HepG2 (cell line): ENCODE data around the gene LTA4H. TPM values are rescaled to one million over a fixed set of nuclear protein-coding genes. Genes with fewer than 3 reads are reported as not detected.

Experiments used
- ATAC-seq: fragments of 200-7000 bp; cut with Tn5 transposase; 3 replicates; pipeline ENCODE4 v1.9.1; 2020; ENCODE audit warnings: mild to moderate bottlenecking, moderate library complexity
- BruUV-seq: library from RNA; stranded (reverse); fragments of 400-500 nt; replicated peaks from 2 replicates; lab custom pipeline; 2021; lab: Mats Ljungman, UMichigan
- CTCF ChIA-PET: fragments of 300-600 bp; formaldehyde crosslinking; extraction: SDS; loops from one replicate; lab custom pipeline; 2021; ENCODE audit warnings: low total read pairs, inconsistent platforms, low intra/inter-chr PET ratio; lab: Yijun Ruan, JAX
- POLR2A ChIA-PET: fragments of 350-600 bp; sonication (Branson Sonifier 250); formaldehyde crosslinking; loops from one replicate; lab custom pipeline; 2020; ENCODE audit warnings: antibody characterized with exemption, inconsistent platforms; lab: Yijun Ruan, JAX
- DNase-seq: peaks from one replicate; pipeline ENCODE4 v3.0.0-alpha.2; 2015; ENCODE audit warnings: low spot score
- FAIRE-seq: peaks from 3 replicates; lab custom pipeline; 2011; peaks lifted over from hg19 to GRCh38; lab: Jason Lieb, UNC
- H2AFZ ChIP-seq: one replicate; pipeline ENCODE4 v1.6.1; 2011; ENCODE audit warnings: low read length, inconsistent platforms
- H3K27ac ChIP-seq: fragments of 300-600 bp; 3 replicates; pipeline ENCODE4 v1.8.0; 2011; ENCODE audit warnings: mixed run types, mild to moderate bottlenecking, mixed read lengths, low read length, inconsistent platforms; ENCODE audit not compliant: insufficient read depth; ENCODE audit errors: extremely low read length
- H3K27me3 ChIP-seq, 2 experiments: fragments of 200-600 bp in 1 of 2; 2 replicates in 1 of 2; 3 replicates in 1 of 2; pipeline versions ENCODE4 v1.6.0 to v1.8.0; 2011; ENCODE audit warnings: low read length in 2 of 2, mild to moderate bottlenecking in 2 of 2, moderate library complexity in 2 of 2, inconsistent platforms in 1 of 2; ENCODE audit not compliant: insufficient read depth in 2 of 2, control insufficient read depth in 1 of 2
- H3K36me3 ChIP-seq, 2 experiments: fragments of 200-600 bp in 1 of 2; replicated peaks in 1 of 2; 2 replicates in 1 of 2; 3 replicates in 1 of 2; pipeline versions ENCODE4 v1.5.1 to v1.8.0; 2011; ENCODE audit warnings: low read length in 2 of 2, inconsistent platforms in 1 of 2; ENCODE audit not compliant: insufficient read depth in 2 of 2, control insufficient read depth in 1 of 2
- H3K4me1 ChIP-seq: 2 replicates; pipeline ENCODE4 v1.5.1; 2012; ENCODE audit warnings: low read length, inconsistent platforms; ENCODE audit not compliant: insufficient read depth
- H3K4me2 ChIP-seq: 2 replicates; pipeline ENCODE4 v1.6.0; 2011; ENCODE audit warnings: low read depth, low read length, inconsistent platforms
- H3K4me3 ChIP-seq, 3 experiments: fragments of 200-600 bp in 1 of 3; sonication (generic), shearing (Covaris generic) in 1 of 3; replicated peaks in 1 of 3; 2 replicates each; pipeline ENCODE4 v1.5.1; 2011 to 2016; ENCODE audit warnings: low read length in 3 of 3, inconsistent platforms in 2 of 3, low read depth in 2 of 3, mild to moderate bottlenecking in 2 of 3, control low read depth in 1 of 3, mixed read lengths in 1 of 3; ENCODE audit not compliant: insufficient read depth in 1 of 3
- H3K79me2 ChIP-seq: one replicate; pipeline ENCODE4 v1.6.1; 2011; ENCODE audit warnings: low read length, inconsistent platforms; ENCODE audit not compliant: insufficient read depth
- H3K9ac ChIP-seq: 2 replicates; pipeline ENCODE4 v1.6.0; 2011; ENCODE audit warnings: mild to moderate bottlenecking, low read depth, low read length, inconsistent platforms; ENCODE audit not compliant: insufficient read depth
- H3K9me3 ChIP-seq: 2 replicates; pipeline ENCODE4 v1.5.1; 2012; ENCODE audit warnings: mild to moderate bottlenecking, low read length
- H4K20me1 ChIP-seq: 2 replicates; pipeline ENCODE4 v1.6.0; 2011; ENCODE audit warnings: inconsistent platforms, mild to moderate bottlenecking, low read length, moderate library complexity; ENCODE audit not compliant: insufficient read depth
- ETV6 ChIP-seq: sonication (generic); formaldehyde crosslinking; conservative IDR thresholded peaks from 2 replicates; pipeline ENCODE4 v1.4.0; 2020; ENCODE audit warnings: missing genetic modification reagents
- RBFOX2 ChIP-seq: fragments of 200-400 bp; formaldehyde crosslinking; IDR thresholded peaks from 2 replicates; pipeline ENCODE4 v1.6.1; 2017; ENCODE audit warnings: low read depth, mild to moderate bottlenecking, low read length
- SCMH1 ChIP-seq: sonication (generic); formaldehyde crosslinking; IDR thresholded peaks from 2 replicates; pipeline ENCODE4 v1.9.0; 2021; ENCODE audit warnings: missing genetic modification reagents, mild to moderate bottlenecking, borderline replicate concordance
- TARDBP ChIP-seq: sonication (generic); formaldehyde crosslinking; IDR thresholded peaks from 2 replicates; pipeline ENCODE4 v1.8.0; 2022; ENCODE audit warnings: mild to moderate bottlenecking, missing genetic modification reagents
- TBP ChIP-seq: sonication (generic); formaldehyde crosslinking; IDR thresholded peaks from 2 replicates; pipeline ENCODE4 v1.5.0; 2020; ENCODE audit warnings: missing genetic modification reagents
- TCF12 ChIP-seq, 2 experiments: fragments of 450-650 bp in 1 of 2; sonication (generic) in 1 of 2; formaldehyde crosslinking in 1 of 2; IDR thresholded peaks; 2 replicates each; pipeline versions ENCODE4 v1.6.1 to v1.8.0; 2017 to 2022; ENCODE audit warnings: antibody characterized with exemption in 1 of 2, mild to moderate bottlenecking in 1 of 2, missing genetic modification reagents in 1 of 2, moderate library complexity in 1 of 2
- ZFP62 ChIP-seq: sonication (generic); formaldehyde crosslinking; IDR thresholded peaks from 2 replicates; pipeline ENCODE4 v1.4.0; 2020; ENCODE audit warnings: missing genetic modification reagents
- ZNF12 ChIP-seq: sonication (generic); formaldehyde crosslinking; IDR thresholded peaks from 2 replicates; pipeline ENCODE4 v1.5.0; 2020; ENCODE audit warnings: missing genetic modification reagents
- ZNF501 ChIP-seq: sonication (generic); formaldehyde crosslinking; IDR thresholded peaks from 2 replicates; pipeline ENCODE4 v1.5.1; 2020; ENCODE audit warnings: mild to moderate bottlenecking, moderate library complexity, missing genetic modification reagents
- ZNF724P ChIP-seq: sonication (generic); formaldehyde crosslinking; IDR thresholded peaks from 2 replicates; pipeline ENCODE4 v1.8.0; 2022; ENCODE audit warnings: missing genetic modification reagents, borderline replicate concordance
- WGBS: methylation state at CpG from one replicate; pipeline ENCODE4 v1.1.6; 2017; ENCODE audit warnings: low lambda C conversion rate; 5-methylcytosine and 5-hydroxymethylcytosine counted together
- in situ Hi-C: cut with HindIII; loops from 2 replicates; pipeline ENCODE4 v1.10.0; 2017; ENCODE audit warnings: low pct_unique_long_range_greater_than_20kb; ENCODE audit not compliant: extremely low pct_ligation_motif_present
- intact Hi-C: fragments of 100-400 bp; cut with micrococcal nuclease; formaldehyde crosslinking; loops from one replicate; pipeline ENCODE4 v1.10.0; 2022; ENCODE audit not compliant: unreplicated experiment
- polyA plus RNA-seq, 8 experiments: library from polyadenylated mRNA; depleted of rRNA in 3 of 8; stranded (reverse) in 7 of 8; unstranded in 1 of 8; fragments of >200 nt; fragmentation: Illumina TruSeq in 4 of 8; extraction: Trizol in 4 of 8; gene quantifications; 2 replicates each; pipeline versions ENCODE4 v1.2.1 to v1.2.3, GENCODE V29; 2011 to 2016; ENCODE audit warnings: low read depth in 4 of 8, missing spikeins in 1 of 8, mixed read lengths in 1 of 8; ENCODE audit not compliant: insufficient read depth in 1 of 8
- total RNA-seq, 5 experiments: library from RNA; depleted of rRNA; stranded (reverse); fragments of >200 nt; fragmentation: Illumina TruSeq; extraction: Trizol; gene quantifications; 2 replicates each; pipeline ENCODE4 v1.2.3, GENCODE V29; 2016; ENCODE audit warnings: low read depth in 1 of 5

LTA4H gene
- total and polyA plus RNA-seq, 2 of the 13 experiments (the other 11 are each of a cell fraction or from before 2014, with no cell fraction given), result 87.5 to 90.4 TPM

DNA sequence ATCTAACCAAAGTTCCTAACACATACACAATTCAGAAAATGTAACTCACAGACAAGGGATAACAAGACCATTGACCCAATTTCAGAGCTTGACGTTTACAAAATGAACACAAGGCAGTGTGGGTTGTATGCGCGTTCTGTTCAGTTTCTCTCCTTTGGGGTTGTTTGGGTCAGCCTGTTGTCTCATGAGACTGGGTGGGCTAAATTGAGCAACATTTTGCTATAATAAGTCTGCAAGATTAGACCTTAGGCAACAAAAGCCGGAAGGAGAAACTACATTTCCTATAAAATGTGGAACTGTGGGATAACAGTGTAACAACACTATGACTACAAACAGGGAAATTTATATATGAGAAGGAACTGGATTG lies 18.8 kb upstream of the LTA4H start:
- Histone ChIP-seq H2AFZ (no peak overlapping the region), H3K79me2 (no peaks in the 10 kb centered on the region), H3K4me3 (no peak overlapping the region), H3K4me2 (no peak overlapping the region), H3K27ac (no peak overlapping the region), H3K9me3 (no peaks in the 10 kb centered on the region), H3K9ac (no peak overlapping the region)
- intact Hi-C loops, result no loop called here
- BruUV-seq, result no TSS peak
- FAIRE-seq (no peak), DNase-seq (no peak)
- CTCF ChIA-PET, result no interaction called here
- 53% methylated on average over 4 of the region's 4 CpGs for WGBS
- TF ChIP-seq SCMH1 (CRISPR knock-in tag) (no peak), ZNF724P (no peak), TARDBP (CRISPR knock-in tag) (no peak), TBP (CRISPR knock-in tag) (no peak), RBFOX2 (no peak), TCF12 (IDR thresholded peaks at IDR 0.05) (no peak), TCF12 (CRISPR knock-in tag; IDR thresholded peaks at IDR 0.05) (no peak)
- TF ChIP-seq, all 625 proteins: peak for 0
- no peaks in the 10 kb centered on the region for H3K4me1 ChIP-seq
- POLR2A ChIA-PET, result no interaction called here
- no peaks in the 10 kb centered on the region for H3K36me3 ChIP-seq
- no peaks in the 10 kb centered on the region for H4K20me1 ChIP-seq
- in situ Hi-C loops, result no loop called here
- H3K27me3 ChIP-seq, result peaks cover 2 to 3% of the 10 kb centered on the region in 2 experiments; a peak in 1 of 5 replicates
- ATAC-seq, result no peak

DNA sequence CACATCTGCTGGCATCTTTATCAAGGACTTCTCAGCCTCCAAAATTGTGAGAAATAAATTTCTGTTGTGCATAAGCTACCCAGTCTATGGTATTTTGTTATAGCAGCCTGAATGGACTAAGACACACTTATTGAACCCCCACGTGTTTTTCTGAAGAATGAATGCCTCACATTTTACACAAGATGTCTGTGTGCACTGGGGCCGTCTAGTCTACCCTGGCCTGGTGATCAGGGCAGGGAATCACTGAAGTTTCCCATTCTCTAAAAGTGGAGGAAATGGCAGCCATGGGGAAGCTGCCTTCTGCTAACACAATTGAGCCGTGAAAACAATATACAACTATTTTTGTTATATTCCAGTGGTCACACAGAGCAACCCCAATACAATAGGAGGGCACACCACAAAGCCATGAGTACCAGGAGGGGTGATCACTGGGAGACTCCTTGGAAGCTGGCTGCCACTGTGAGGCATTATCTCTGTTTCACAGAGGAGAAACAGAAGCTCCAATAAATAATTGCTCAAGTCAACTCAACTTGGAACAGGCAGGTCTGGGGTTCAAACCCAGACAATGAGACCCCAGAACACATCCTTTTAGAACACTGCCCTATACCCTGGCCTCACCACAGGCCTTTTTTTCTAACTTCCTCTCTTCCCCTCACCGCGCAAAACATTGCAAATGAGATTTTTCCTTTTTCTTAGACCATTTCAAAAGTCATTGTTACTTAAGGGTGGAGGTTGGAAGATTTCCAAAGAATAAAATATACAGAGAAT lies 18.3 kb upstream of the LTA4H start:
- H4K20me1 ChIP-seq, result no peaks in the 10 kb centered on the region
- no peak overlapping the region for H2AFZ ChIP-seq
- no peak overlapping the region for H3K9ac ChIP-seq
- ChIA-PET CTCF (no interaction called here), POLR2A (no interaction called here)
- BruUV-seq, result no TSS peak
- in situ Hi-C loops, result no loop called here
- no peaks in the 10 kb centered on the region for H3K79me2 ChIP-seq
- no peaks in the 10 kb centered on the region for H3K9me3 ChIP-seq
- 42% methylated on average over 5 of the region's 5 CpGs for WGBS
- no peaks in the 10 kb centered on the region for H3K36me3 ChIP-seq
- FAIRE-seq (no peak), DNase-seq (no peak), ATAC-seq (no peak)
- no peak overlapping the region for H3K4me3 ChIP-seq
- intact Hi-C loops, result no loop called here
- peaks cover 4% of the 10 kb centered on the region for H3K4me1 ChIP-seq
- H3K4me2 ChIP-seq, result no peak overlapping the region
- H3K27ac ChIP-seq, result no peak overlapping the region
- H3K27me3 ChIP-seq, result peaks cover 2 to 3% of the 10 kb centered on the region in 2 experiments; a peak in 1 of 5 replicates
- TF ChIP-seq ZNF12 (peak; percentile 37; the same call in 1 of the 2 replicates), ETV6 (CRISPR knock-in tag) (no peak), ZNF501 (CRISPR knock-in tag) (no peak), ZFP62 (no peak)
